ENCODE measurements around the gene PRORP. TPM values are rescaled to one million over a fixed set of nuclear protein-coding genes. Genes with fewer than 3 reads are reported as not detected.

Gene PRORP
- total and polyA plus RNA-seq, 2 of the 13 experiments (the other 11 are each of a cell fraction or from before 2014, with no cell fraction given) = 48.9 to 88.7 TPM

DNA sequence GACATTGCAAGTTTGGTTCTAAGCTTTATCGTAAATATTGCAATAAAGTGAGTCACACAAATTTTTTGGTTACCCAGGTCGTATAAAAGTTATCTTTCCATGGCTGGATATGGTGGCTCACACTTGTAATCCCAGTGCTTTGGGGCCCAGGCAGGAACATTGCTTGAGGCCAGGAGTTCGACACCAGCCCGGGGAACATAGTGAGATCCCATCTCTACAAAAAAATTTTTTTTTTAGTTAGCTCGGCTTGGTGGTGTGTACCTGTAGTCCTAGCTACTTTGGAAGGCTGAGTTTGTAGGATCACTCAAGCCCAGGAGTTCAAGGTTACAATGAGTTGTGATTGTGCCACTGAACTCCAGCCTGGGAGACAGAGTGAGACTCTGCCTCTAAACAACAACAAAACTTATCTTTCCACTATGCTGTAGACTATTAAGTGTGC lies 24.4 kb downstream of the PRORP start (continued):
- TF ChIP-seq TRIM24 (CRISPR knock-in tag; IDR thresholded peaks at IDR 0.05) (no peak), ZBTB25 (CRISPR knock-in tag; IDR thresholded peaks at IDR 0.05) (no peak), CBX1 (IDR thresholded peaks at IDR 0.05; ENCODE audit: low read depth) (no peak), ZNF350 (CRISPR knock-in tag; IDR thresholded peaks at IDR 0.05; ENCODE audit: borderline replicate concordance, low read depth) (0 out of 2 replicates have a peak, but pooled peaks have one; percentile 59), ZNF570 (CRISPR knock-in tag; IDR thresholded peaks at IDR 0.05; ENCODE audit: borderline replicate concordance) (no peak), ZNF816 (CRISPR knock-in tag; IDR thresholded peaks at IDR 0.05; ENCODE audit: borderline replicate concordance) (peak; percentile 78; the same call in 1 of the 2 replicates), TEAD3 (CRISPR knock-in tag; optimal IDR thresholded peaks at IDR 0.05; ENCODE audit: borderline replicate concordance) (peak; percentile 5), ZSCAN12 (CRISPR knock-in tag; IDR thresholded peaks at IDR 0.05) (no peak), GTF3A (CRISPR knock-in tag; conservative IDR thresholded peaks at IDR 0.05) (no peak), MYNN (CRISPR knock-in tag; IDR thresholded peaks at IDR 0.05; ENCODE audit: low read depth) (no peak), SKI (IDR thresholded peaks at IDR 0.05; ENCODE audit: partially characterized antibody) (peak; percentile 60), ZNF614 (CRISPR knock-in tag; IDR thresholded peaks at IDR 0.05; ENCODE audit: borderline replicate concordance) (peak; percentile 54), MXD3 (CRISPR knock-in tag; IDR thresholded peaks at IDR 0.05) (no peak), ZNF12 (CRISPR knock-in tag; IDR thresholded peaks at IDR 0.05) (peak; percentile 94), SAP130 (CRISPR knock-in tag; IDR thresholded peaks at IDR 0.05; ENCODE audit: low read depth) (peak; percentile 40), ZGPAT (CRISPR knock-in tag; IDR thresholded peaks at IDR 0.05) (peak; percentile 25)
- TF ChIP-seq, protein P1, sequence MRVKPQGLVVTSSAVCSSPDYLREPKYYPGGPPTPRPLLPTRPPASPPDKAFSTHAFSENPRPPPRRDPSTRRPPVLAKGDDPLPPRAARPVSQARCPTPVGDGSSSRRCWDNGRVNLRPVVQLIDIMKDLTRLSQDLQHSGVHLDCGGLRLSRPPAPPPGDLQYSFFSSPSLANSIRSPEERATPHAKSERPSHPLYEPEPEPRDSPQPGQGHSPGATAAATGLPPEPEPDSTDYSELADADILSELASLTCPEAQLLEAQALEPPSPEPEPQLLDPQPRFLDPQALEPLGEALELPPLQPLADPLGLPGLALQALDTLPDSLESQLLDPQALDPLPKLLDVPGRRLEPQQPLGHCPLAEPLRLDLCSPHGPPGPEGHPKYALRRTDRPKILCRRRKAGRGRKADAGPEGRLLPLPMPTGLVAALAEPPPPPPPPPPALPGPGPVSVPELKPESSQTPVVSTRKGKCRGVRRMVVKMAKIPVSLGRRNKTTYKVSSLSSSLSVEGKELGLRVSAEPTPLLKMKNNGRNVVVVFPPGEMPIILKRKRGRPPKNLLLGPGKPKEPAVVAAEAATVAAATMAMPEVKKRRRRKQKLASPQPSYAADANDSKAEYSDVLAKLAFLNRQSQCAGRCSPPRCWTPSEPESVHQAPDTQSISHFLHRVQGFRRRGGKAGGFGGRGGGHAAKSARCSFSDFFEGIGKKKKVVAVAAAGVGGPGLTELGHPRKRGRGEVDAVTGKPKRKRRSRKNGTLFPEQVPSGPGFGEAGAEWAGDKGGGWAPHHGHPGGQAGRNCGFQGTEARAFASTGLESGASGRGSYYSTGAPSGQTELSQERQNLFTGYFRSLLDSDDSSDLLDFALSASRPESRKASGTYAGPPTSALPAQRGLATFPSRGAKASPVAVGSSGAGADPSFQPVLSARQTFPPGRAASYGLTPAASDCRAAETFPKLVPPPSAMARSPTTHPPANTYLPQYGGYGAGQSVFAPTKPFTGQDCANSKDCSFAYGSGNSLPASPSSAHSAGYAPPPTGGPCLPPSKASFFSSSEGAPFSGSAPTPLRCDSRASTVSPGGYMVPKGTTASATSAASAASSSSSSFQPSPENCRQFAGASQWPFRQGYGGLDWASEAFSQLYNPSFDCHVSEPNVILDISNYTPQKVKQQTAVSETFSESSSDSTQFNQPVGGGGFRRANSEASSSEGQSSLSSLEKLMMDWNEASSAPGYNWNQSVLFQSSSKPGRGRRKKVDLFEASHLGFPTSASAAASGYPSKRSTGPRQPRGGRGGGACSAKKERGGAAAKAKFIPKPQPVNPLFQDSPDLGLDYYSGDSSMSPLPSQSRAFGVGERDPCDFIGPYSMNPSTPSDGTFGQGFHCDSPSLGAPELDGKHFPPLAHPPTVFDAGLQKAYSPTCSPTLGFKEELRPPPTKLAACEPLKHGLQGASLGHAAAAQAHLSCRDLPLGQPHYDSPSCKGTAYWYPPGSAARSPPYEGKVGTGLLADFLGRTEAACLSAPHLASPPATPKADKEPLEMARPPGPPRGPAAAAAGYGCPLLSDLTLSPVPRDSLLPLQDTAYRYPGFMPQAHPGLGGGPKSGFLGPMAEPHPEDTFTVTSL (CRISPR knock-in tag; IDR thresholded peaks at IDR 0.05; ENCODE audit: borderline replicate concordance) = peak; percentile 60; the same call in 1 of the 2 replicates
- TF ChIP-seq, protein P2, sequence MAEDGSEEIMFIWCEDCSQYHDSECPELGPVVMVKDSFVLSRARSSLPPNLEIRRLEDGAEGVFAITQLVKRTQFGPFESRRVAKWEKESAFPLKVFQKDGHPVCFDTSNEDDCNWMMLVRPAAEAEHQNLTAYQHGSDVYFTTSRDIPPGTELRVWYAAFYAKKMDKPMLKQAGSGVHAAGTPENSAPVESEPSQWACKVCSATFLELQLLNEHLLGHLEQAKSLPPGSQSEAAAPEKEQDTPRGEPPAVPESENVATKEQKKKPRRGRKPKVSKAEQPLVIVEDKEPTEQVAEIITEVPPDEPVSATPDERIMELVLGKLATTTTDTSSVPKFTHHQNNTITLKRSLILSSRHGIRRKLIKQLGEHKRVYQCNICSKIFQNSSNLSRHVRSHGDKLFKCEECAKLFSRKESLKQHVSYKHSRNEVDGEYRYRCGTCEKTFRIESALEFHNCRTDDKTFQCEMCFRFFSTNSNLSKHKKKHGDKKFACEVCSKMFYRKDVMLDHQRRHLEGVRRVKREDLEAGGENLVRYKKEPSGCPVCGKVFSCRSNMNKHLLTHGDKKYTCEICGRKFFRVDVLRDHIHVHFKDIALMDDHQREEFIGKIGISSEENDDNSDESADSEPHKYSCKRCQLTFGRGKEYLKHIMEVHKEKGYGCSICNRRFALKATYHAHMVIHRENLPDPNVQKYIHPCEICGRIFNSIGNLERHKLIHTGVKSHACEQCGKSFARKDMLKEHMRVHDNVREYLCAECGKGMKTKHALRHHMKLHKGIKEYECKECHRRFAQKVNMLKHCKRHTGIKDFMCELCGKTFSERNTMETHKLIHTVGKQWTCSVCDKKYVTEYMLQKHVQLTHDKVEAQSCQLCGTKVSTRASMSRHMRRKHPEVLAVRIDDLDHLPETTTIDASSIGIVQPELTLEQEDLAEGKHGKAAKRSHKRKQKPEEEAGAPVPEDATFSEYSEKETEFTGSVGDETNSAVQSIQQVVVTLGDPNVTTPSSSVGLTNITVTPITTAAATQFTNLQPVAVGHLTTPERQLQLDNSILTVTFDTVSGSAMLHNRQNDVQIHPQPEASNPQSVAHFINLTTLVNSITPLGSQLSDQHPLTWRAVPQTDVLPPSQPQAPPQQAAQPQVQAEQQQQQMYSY (CRISPR knock-in tag; IDR thresholded peaks at IDR 0.05) = no peak

All from HepG2 (cell line).